Epithelial cell of proximal tubule (primary cell): Measurements from ENCODE around the gene EFCAB6. TPM values are rescaled to one million over a fixed set of nuclear protein-coding genes. Genes with fewer than 3 reads are reported as not detected.
A peak's percentile ranks its signal among the peaks of the same experiment; 100 is the strongest.
"Not testable (repeated sequence)": the region's sequence is repeated elsewhere in the genome, so short reads cannot be mapped to it uniquely, and the experiment has no call there.

ENCODE experiments used
- DNase-seq: peaks from one replicate; pipeline ENCODE4 v3.0.0-alpha.2; 2011; ENCODE audit warnings: low read depth
- H3K4me3 ChIP-seq: 2 replicates; pipeline ENCODE4 v1.5.1; 2011; ENCODE audit warnings: low read depth, mild to moderate bottlenecking, low read length
- CTCF ChIP-seq: conservative IDR thresholded peaks from 2 replicates; pipeline ENCODE4 v1.5.1; 2012; ENCODE audit warnings: low read depth, mild to moderate bottlenecking, low read length
- total RNA-seq: library from RNA; depleted of rRNA; stranded (reverse); fragments of >200 nt; gene quantifications from 2 replicates; pipeline ENCODE4 v1.2.3, GENCODE V29; 2015

The EFCAB6 gene
- total RNA-seq, 1 donor from 2014 or later = 0.23 TPM

- H3K4me3 ChIP-seq = no peak overlapping the region
- peak; percentile 22 for DNase-seq
- TF ChIP-seq CTCF = no peak
These were observed 141.6 kb downstream of the EFCAB6 start for GRCh38 chr22:43670513-43670912.

- no peak for DNase-seq
- no peak overlapping the region for H3K4me3 ChIP-seq
- no peak for TF ChIP-seq CTCF
These were observed 142.9 kb downstream of the EFCAB6 start for GRCh38 chr22:43669190-43669589.

- TF ChIP-seq CTCF = no peak
- no peak for DNase-seq
- H3K4me3 ChIP-seq = no peak overlapping the region
These were observed 144.4 kb downstream of the EFCAB6 start for GRCh38 chr22:43667656-43668055.

- H3K4me3 ChIP-seq = no peak overlapping the region
- TF ChIP-seq CTCF = no peak
- DNase-seq = no peak
These were observed 145.6 kb downstream of the EFCAB6 start for GRCh38 chr22:43666457-43666856.

GRCh38 chr22:43658823-43659222 is 153.3 kb downstream of the EFCAB6 start:
- no peak overlapping the region for H3K4me3 ChIP-seq
- DNase-seq = no peak
- TF ChIP-seq CTCF = no peak

GRCh38 chr22:43656581-43656980 is 155.5 kb downstream of the EFCAB6 start:
- DNase-seq, H3K4me3 ChIP-seq: not testable (repeated sequence)

- no peak for DNase-seq
- no peak overlapping the region for H3K4me3 ChIP-seq
- TF ChIP-seq CTCF = no peak
These were observed 157.8 kb downstream of the EFCAB6 start for GRCh38 chr22:43654271-43654670.

GRCh38 chr22:43652845-43653244 is 159.3 kb downstream of the EFCAB6 start:
- no peak for TF ChIP-seq CTCF
- no peak for DNase-seq
- H3K4me3 ChIP-seq = no peak overlapping the region
